Stimulated activated CD4-positive, alpha-beta T cell treated with anti-CD3 and anti-CD28 coated beads, Interleukin-12 subunit alpha, Interleukin-12 subunit beta, amount 100 ng/mL, for 24 hours (primary cell): ENCODE data around the gene KCNH6.

Experiments
- DNase-seq, 2 experiments: peaks; one replicate each; pipeline ENCODE4 v3.0.0-alpha.2; 2020; ENCODE audit warnings: low read depth in 2 of 2

Gene KCNH6

DNA sequence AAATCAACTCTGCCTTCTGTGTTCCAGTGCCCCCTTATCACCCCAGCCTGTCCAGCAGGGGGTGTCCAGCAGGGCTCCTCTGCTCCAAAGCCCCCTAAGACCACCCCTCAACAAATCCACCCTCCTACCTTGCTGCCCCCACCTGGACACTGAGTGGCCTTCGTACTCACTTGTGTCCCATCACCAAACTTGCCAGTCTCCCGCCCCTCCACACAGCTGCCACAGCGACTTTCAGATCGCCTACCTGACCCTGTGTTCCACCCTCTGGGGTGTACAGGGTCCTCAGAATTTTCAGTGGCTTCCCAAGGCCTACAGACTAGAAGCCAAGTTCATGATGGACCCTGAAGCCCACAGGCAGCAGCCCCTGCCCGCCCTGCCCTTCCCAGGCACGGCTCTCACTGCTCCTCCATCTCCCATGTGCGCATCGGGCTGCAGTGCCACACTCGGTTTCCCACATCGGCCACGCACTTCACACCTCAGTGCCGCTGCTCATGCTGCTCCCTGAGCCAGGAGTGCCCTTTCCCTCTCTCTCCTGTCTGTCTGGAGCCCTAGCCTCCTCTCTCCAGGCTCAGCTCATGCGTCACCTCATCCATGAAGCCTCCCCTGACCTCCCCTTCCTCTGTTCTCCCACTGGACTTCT lies 11.8 kb downstream of the KCNH6 start:
- no peak for DNase-seq

DNA sequence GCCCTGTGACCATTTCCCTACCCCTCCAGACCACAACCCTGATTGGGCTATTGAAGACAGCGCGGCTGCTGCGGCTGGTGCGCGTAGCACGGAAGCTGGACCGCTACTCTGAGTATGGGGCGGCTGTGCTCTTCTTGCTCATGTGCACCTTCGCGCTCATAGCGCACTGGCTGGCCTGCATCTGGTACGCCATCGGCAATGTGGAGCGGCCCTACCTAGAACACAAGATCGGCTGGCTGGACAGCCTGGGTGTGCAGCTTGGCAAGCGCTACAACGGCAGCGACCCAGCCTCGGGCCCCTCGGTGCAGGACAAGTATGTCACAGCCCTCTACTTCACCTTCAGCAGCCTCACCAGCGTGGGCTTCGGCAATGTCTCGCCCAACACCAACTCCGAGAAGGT lies 12.5 kb downstream of the KCNH6 start:
- DNase-seq = no peak

DNA sequence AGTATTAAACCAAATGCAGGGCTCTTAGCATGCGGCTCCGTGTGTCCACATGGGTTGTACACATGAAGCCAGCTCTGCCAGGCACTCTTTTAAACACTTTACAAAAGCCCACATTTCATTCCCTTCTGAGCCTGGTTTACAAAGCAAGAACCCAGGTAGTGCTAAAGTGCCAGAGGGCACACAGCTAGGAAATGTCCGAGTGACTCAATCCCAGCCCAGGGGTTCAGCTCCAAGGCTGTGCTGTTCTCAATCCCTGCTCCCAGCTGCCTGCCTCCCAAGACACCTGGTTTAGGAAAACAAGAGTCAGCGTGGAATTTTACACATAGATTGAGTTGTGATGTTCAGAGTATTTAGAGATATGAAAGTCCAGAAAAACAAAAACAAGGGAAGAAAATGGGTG lies 13.8 kb downstream of the KCNH6 start:
- no peak for DNase-seq

DNA sequence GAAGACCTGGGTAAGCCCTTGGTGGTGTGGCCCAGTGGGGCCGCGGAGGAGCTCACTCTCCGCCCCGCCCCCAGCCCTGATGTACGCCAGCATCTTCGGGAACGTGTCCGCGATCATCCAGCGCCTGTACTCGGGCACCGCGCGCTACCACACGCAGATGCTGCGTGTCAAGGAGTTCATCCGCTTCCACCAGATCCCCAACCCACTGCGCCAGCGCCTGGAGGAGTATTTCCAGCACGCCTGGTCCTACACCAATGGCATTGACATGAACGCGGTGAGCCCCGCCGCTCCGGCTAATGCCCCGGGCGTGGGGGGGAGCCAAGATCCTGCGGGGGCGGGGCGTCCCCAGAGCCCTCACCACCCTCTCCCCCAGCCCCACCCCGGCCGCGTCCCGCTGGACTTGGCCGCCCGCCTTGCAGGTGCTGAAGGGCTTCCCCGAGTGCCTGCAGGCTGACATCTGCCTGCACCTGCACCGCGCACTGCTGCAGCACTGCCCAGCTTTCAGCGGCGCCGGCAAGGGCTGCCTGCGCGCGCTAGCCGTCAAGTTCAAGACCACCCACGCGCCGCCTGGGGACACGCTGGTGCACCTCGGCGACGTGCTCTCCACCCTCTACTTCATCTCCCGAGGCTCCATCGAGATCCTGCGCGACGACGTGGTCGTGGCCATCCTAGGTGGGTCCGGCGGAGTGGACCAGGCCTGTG lies 15.0 kb downstream of the KCNH6 start:
- no peak for DNase-seq

DNA sequence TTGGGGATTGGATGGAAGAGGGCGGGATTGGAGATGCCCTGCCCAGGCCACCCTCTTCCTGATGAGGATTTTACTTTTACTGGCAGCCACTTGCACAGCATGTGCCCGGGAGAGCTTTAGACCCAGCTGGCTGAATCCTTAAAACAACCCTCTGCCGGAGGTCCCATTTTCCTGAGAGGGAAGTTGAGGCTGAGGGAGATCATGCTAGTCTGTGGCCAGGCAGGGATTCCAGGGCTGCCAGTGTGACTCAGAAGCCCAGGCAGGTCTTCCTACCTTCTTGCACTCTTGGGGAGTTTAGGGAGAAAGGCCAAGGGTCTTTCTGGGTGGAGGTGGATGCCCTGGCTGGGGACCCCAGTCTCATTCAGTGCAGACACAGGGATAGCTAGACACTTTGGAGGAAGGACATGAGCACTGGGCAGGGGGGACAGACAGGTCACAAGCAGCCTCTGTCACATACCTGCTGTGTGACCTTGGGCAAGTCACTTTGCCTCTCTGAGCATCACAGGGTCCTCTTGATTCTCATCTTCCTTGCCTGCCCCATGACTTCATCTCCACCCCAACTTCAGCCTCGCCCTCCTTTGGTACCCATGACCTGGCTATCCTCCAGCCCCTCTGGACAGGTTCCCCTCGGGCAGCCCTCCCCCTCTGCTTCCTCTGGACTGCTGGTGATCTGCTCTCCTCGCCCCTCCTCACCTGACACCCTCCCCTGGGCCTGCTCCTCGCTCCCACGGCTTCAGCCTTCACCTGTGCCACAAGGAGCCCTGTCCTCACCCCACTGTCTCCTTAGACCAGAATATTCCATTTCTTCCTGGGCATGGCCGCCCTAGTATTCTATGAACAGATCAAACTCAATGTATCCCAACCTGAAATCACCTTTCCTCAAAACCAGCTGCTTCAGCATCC lies 15.8 kb downstream of the KCNH6 start:
- DNase-seq = no peak

DNA sequence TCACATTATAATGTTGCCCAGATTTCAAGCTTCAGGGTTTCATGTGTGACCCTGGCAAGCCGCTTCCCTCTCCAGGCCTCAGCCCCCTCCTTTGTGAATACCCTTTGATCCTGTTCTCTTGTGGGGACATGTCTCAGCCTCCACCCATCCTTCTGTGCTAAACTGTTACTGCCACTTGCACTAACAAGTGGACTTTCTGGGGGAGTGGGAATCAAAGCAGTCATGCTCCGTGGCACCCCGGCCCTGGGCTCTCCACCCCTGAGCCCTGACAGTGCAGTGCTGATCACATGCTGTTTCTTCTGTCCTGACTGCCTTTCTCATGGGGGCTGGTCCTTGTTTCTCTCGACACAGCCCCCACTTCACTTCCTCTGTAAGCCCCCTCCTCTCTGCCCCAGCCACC lies 17.4 kb downstream of the KCNH6 start:
- DNase-seq = no peak

DNA sequence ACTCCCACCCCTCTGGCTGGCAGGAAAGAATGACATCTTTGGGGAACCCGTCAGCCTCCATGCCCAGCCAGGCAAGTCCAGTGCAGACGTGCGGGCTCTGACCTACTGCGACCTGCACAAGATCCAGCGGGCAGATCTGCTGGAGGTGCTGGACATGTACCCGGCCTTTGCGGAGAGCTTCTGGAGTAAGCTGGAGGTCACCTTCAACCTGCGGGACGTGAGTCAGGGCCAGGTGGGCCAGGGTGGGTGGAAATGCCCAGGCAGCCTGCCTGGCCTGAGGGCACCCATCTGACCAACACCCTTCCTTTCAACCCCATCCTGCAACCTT lies 19.0 kb downstream of the KCNH6 start:
- no peak for DNase-seq

DNA sequence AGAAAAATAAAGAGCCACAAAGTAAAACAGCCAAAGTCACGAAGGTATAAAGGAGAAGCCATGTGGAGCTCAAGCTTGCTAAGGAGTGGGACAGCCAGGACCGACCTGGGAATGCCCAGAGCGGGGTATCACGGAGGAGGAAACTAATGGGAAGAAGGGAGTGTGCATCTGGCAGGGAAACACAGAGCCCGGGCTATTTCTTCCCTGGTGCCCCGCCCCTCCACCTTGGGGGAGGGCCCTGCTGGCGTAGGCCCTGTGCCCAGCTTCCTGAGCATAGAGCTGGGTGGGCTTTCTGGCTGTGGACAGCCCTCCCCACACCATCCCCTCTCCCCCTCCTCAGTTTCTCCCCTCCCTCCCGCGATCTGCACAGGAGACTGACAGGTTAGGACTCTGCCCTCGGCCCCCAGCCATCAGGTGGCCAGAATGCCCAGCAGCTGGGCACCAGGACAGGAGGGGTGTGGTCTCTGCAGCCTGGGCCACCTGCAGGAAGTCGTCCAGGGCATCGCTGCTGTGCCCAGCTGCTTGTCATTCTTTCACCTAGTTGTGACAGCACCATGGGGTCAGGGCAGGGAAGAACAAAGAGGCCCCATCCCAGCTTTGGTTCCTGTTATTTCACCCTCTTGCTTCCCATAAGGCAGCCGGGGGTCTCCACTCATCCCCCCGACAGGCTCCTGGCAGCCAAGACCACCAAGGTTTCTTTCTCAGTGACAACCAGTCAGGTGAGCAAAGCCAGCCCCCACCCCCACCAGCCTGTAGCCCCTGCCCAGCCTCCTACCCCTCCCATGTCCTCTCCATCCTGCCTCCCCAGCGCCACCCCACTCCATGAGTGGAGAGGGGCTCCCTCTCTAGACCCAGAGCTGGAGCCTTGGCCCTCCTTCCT lies 20.0 kb downstream of the KCNH6 start:
- no peak for DNase-seq

DNA sequence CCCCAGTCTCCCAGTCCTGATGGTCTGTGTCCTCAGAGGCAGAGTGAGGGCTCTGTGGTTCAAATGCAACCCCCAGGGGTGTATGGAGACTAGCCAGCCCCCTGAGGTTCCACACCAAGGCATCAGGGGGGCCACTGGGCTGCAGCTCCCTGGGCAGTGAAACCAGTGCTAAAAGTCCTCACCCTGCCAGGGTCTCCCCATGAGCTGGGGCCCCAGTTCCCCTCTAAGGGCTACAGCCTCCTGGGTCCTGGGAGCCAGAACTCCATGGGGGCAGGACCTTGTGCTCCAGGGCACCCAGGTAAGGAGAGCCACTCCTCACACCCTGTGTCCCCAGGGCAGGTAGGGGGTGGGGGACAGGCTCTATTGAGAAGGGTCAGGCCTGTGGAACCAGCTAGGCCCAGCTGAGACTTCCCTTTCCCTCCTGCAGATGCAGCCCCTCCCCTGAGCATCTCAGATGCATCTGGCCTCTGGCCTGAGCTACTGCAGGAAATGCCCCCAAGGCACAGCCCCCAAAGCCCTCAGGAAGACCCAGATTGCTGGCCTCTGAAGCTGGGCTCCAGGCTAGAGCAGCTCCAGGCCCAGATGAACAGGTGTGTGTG lies 20.8 kb downstream of the KCNH6 start:
- DNase-seq = no peak

DNA sequence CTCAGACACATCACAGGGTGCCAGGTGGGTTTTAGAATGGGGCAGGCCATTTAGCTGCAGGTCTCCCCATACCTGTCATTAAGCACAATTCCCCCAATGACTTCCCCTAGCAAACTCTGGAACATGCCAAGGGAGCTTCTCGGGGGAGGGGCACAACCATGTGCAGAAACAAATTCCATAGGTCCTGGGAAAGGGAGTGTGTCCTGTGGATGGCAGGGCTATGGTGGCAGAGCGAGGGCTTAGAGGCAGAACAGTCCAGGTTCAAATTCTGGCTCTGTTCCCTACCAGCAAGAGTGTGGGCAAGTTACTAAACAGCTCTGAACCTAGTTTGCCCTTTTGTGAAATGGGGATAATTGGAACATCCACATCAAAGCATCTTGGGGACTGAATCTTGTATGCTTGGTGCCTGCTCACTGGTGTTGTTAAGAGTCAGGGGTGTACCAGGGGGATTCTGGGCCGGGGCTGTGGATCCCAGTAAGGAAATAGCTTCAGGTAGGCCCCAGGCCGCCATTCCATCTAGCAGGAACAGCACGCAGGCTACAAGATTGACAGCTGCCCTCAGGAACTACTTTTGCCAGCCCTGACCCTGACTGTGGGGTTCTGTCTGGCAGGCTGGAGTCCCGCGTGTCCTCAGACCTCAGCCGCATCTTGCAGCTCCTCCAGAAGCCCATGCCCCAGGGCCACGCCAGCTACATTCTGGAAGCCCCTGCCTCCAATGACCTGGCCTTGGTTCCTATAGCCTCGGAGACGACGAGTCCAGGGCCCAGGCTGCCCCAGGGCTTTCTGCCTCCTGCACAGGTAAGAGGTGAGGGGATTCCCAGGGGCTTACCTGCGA lies 21.5 kb downstream of the KCNH6 start:
- DNase-seq = no peak

DNA sequence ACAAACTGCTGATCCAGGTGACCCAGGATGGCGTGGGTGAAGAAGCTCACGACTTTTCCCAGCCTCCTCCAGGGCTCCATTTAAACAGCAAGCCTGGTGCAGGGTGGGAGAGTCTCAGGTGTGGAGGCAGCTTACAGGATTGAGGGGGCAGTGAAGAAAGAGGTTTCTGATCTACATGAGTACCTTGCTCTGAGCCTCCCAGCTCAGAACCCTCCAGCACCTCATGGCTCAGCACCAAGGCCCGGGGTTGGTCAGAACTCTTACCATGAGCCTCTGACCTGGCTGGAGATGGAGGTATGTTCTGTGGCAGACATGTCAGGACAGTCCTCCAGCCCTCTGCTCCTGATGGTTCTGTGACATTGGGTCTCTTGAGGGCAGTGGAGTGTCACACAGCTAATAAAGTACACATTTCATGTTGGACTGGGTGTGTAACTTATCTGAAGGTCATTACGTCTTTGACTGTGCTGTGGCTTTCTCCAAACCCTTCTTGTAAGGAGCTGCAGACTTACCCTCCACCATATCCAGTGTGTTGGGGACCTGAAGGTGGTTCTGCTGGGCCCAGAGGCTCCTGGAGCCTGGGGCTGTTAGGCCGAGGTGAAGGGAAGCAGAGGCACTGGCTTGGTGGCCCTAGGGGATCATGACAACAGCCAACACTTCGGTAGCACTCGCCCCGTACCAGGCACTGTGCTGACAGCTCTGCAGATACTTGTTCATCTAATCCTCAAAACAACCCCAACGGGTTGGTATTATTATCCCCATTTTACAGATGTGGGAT lies 23.3 kb downstream of the KCNH6 start:
- DNase-seq = no peak

DNA sequence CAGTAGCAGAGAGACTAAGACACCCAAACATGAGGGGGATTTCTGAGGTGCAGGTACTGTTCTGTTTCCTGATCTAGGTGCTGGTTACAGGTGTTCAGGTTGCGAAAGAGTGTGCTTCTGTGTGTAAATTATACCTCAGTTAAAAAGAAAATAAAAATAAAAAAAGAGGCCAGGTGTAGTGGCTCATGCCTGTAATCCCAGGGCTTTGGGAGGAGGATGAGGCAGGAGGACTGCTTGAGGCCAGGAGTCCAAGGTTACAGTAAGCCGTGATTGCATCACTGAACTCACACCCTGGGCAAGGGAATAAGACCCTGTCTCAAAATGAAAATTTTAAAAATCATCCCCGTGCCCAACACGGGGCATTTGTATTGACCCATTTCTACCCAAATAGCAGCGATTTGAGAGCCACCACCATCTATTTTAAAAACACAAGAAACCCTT lies 23.9 kb downstream of the KCNH6 start:
- no peak for DNase-seq

DNA sequence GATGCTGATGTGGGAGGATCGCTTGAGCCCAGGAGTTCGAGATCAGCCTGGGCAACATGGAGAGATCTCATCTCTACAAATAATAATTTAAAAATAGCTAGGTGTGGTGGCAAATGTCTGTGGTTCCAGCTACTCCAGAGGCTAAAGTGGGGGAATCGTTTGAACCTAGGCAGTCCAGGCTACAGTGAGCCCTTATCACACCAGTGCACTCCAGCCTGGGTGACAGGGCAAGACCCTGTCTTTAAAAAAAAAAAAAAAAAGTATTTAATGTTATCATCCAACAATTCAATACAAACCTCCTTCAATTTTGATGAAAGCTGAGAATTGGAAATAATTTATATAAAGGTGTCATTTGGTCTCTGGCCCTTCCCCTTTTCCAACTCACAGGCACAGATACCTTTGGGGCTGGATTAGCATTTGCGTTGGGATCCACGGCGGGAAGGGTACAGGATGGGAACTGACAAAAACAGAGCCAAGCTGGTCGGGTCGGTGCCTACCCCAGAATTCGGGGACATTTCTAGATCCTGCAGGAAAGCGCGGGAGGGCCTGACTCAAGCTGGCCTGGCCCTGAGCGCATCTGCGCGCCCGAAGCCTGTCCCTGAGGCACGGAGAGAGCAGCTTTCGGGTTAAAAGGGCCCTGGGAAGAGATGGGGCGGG lies 26.3 kb downstream of the KCNH6 start:
- DNase-seq = no peak

DNA sequence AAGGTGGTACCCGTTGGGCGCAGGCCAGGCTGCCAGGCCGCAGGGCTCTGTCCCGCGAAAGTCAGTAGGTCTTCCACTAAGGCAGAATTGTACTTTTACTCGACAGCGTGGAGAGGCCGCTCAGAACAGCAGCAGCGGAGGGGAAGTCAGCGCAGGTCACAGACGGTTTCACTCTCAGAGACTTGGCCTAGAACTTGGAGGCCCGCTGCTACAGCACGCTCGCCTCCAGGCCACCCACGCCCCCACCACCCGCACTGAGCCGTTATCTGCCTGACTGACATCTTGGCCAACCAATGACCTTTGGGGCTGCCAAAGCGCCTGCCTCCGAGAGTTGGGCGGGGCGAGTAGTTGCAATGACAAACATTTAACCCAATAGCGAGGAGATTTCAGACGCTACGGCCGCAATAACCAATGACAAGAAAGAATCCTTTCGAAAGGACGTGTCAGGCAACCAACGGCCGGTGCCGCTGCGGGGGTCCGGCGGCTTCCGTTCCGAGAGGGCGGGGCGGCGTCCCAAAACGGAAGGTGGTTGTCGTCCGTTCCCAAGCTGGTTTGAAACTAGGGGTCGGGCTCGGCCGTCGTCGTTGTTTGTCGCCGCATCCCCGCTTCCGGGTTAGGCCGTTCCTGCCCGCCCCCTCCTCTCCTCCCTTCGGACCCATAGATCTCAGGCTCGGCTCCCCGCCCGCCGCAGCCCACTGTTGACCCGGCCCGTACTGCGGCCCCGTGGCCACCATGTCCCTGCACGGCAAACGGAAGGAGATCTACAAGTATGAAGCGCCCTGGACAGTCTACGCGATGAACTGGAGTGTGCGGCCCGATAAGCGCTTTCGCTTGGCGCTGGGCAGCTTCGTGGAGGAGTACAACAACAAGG lies 27.0 kb downstream of the KCNH6 start, which contains the start of gene DCAF7:
DCAF7 (plus strand) TSS at position 532 of the 871 bp plus-strand sequence; CDS start at position 733, 201 bp downstream.
- peak; percentile 98 to 99 for DNase-seq

DNA sequence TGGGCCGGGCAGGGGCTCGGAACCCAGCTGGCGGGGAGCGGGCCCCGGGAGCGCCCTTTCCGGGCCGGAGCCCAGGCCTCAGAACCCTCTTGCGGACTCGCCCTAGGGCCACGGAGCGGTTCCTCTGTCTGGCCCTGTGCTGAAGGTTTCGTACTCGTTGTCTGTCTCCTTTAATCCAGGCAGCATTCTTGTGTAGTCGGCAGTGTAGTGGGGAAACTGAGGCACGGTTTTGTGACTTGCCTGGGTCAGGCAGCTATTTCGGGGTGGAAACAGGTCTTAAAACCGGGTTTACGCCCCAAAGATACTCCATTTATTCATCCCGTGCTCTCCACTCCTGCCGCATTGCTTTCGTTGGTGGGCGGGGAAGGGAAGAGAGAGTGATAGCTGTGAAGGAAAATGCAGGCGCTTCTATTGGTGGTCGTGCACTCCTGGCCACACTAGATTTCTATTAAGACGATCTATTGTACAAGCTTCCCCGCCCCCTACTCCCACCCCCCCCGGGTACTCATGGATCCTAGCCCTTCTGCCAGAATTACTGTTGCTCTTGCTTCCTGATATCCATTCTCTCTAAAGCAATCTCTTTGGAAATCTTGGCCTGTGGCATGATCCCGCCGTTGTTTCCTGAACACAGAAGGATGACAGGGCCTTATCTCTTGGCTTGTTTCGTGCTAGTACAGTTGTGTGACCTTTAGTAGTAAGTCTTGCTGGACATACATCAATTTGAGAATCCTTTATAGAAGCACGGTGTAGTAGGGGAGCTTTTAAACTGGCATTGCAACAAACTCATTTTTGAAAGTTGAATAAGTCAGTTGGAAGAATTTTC lies 27.9 kb downstream of the KCNH6 start:
- peak in 1 of 2 experiments; percentile 22 for DNase-seq

DNA sequence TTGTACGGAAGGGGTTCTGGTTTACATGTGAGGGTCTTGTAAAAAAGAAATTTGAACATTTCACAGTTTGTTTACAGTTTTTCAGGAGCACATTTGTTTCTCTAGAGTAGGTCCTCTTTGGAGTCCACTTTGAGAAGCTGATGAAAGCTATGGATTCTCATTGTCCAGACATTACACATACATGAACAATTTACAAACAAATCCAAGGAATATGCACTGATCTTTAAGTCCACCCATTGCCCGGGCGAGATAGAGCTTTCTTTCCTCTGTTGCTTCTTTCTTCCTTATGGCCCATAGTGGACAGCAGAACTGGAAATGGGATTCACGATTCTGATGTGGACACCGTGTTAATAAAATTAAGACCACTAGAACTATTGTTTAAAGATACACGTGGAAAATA lies 29.1 kb downstream of the KCNH6 start:
- DNase-seq = no peak

DNA sequence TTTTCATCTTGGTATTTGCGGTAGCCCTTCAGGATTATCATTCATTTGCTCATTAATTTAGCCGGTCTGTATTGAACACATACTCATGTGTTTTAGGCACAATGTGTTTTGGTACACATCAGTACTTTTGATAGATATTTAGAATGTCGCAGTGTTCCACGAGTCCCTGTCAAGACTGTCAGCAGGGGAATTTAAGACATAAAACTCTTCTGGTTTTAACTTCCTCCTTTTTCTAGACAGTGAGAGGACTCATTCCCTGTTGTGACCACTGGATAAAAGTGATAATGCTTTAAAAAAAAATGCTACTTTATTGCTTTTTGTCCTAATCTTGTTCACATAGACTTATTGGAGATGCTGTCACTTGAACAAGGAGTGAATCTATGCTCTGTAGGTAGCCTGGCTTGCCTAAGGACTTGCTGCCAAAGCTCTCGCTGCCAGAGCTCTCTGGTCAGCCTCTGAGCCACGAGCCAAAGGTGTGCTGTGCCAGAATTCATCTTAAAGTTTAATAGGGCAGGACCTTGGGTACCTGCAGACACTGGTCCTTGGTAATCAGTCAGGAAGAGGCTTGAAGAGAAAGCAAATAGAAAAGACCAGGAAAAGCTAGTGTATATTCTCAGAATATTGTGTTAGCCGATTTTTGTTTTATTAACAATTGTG lies 32.5 kb downstream of the KCNH6 start:
- no peak for DNase-seq
